GM19238 (cell line): ENCODE measurements around the gene KDM4C.

Experiments
- DNase-seq: peaks from one replicate; pipeline ENCODE4 v3.0.0; 2011; ENCODE audit warnings: low spot score; ENCODE audit not compliant: insufficient read length

KDM4C gene

GRCh38 chr9:7206221-7206758 is 448.5 kb downstream of the KDM4C start:
- DNase-seq: no peak

- DNase-seq: no peak
These were observed 451.4 kb downstream of the KDM4C start for GRCh38 chr9:7209016-7209715.

GRCh38 chr9:7209990-7210389 is 452.2 kb downstream of the KDM4C start:
- no peak for DNase-seq

GRCh38 chr9:7210854-7211637 is 453.3 kb downstream of the KDM4C start:
- DNase-seq: no peak

GRCh38 chr9:7211657-7212056 is 453.9 kb downstream of the KDM4C start:
- DNase-seq: no peak

GRCh38 chr9:7212101-7212500 is 454.3 kb downstream of the KDM4C start:
- DNase-seq: no peak

- DNase-seq: no peak
These were observed 458.4 kb downstream of the KDM4C start for GRCh38 chr9:7216004-7216841.

GRCh38 chr9:7223981-7224380 is 466.2 kb downstream of the KDM4C start:
- DNase-seq: no peak
